ENCODE results near the gene ATP2C1. TPM values are rescaled to one million over a fixed set of nuclear protein-coding genes. Genes with fewer than 3 reads are reported as not detected.

Gene ATP2C1
- total and polyA plus RNA-seq, 2 of the 13 experiments (the other 11 are each of a cell fraction or from before 2014, with no cell fraction given) = 32.4 to 37.6 TPM

GRCh38 chr3:130950641-130951040 lies 56.8 kb downstream of the ATP2C1 start:
- ChIA-PET POLR2A (no interaction called here), CTCF (ENCODE audit: low intra/inter-chr PET ratio, low total read pairs) (no interaction called here)
- Histone ChIP-seq H3K4me3 (replicated peaks in 1 of 3; ENCODE audit: insufficient read depth in 1 of 3, low read depth in 2 of 3, low read length in 3 of 3) (no peak overlapping the region), H2AFZ (ENCODE audit: low read length) (no peak overlapping the region), H3K4me1 (ENCODE audit: insufficient read depth, low read length) (no peaks in the 10 kb centered on the region), H3K27me3 (ENCODE audit: control insufficient read depth in 1 of 2, insufficient read depth in 2 of 2, low read length in 2 of 2) (no peaks in the 10 kb centered on the region), H3K79me2 (ENCODE audit: insufficient read depth, low read length) (no peaks in the 10 kb centered on the region), H4K20me1 (ENCODE audit: insufficient read depth, low read length) (no peaks in the 10 kb centered on the region), H3K9ac (ENCODE audit: insufficient read depth, low read depth, low read length) (no peak overlapping the region), H3K9me3 (ENCODE audit: low read length) (no peaks in the 10 kb centered on the region), H3K36me3 (replicated peaks in 1 of 2; ENCODE audit: control insufficient read depth in 1 of 2, insufficient read depth in 2 of 2, low read length in 2 of 2) (peaks cover 3 to 15% of the 10 kb centered on the region in 2 experiments; a peak in 4 of 5 replicates), H3K4me2 (ENCODE audit: low read depth, low read length) (no peak overlapping the region), H3K27ac (ENCODE audit: extremely low read length, insufficient read depth, low read length) (no peak overlapping the region)
- DNase-seq (ENCODE audit: low spot score) (no peak), FAIRE-seq (no peak), ATAC-seq (no peak)
- TF ChIP-seq, protein P1, sequence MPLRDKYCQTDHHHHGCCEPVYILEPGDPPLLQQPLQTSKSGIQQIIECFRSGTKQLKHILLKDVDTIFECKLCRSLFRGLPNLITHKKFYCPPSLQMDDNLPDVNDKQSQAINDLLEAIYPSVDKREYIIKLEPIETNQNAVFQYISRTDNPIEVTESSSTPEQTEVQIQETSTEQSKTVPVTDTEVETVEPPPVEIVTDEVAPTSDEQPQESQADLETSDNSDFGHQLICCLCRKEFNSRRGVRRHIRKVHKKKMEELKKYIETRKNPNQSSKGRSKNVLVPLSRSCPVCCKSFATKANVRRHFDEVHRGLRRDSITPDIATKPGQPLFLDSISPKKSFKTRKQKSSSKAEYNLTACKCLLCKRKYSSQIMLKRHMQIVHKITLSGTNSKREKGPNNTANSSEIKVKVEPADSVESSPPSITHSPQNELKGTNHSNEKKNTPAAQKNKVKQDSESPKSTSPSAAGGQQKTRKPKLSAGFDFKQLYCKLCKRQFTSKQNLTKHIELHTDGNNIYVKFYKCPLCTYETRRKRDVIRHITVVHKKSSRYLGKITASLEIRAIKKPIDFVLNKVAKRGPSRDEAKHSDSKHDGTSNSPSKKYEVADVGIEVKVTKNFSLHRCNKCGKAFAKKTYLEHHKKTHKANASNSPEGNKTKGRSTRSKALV (CRISPR knock-in tag; IDR thresholded peaks at IDR 0.05) = no peak
- TF ChIP-seq ZFAT (CRISPR knock-in tag; conservative IDR thresholded peaks at IDR 0.05) (no peak), GRHL1 (CRISPR knock-in tag; conservative IDR thresholded peaks at IDR 0.05) (no peak), RBM39 (IDR thresholded peaks at IDR 0.05; ENCODE audit: low read depth, low read length, poor library complexity, severe bottlenecking) (no peak), ZNF274 (CRISPR knock-in tag; IDR thresholded peaks at IDR 0.05) (no peak), SMARCE1 (IDR thresholded peaks at IDR 0.05; ENCODE audit: borderline replicate concordance) (no peak), ZEB1 (IDR thresholded peaks at IDR 0.05; ENCODE audit: insufficient replicate concordance, low read depth) (no peak), MAFG (CRISPR knock-in tag; IDR thresholded peaks at IDR 0.05) (no peak), ZNF816 (CRISPR knock-in tag; IDR thresholded peaks at IDR 0.05; ENCODE audit: borderline replicate concordance) (no peak), MIXL1 (CRISPR knock-in tag; IDR thresholded peaks at IDR 0.05) (no peak), JDP2 (CRISPR knock-in tag; IDR thresholded peaks at IDR 0.05; ENCODE audit: borderline replicate concordance) (no peak), NFYC (CRISPR knock-in tag; IDR thresholded peaks at IDR 0.05) (no peak), ZNF260 (CRISPR knock-in tag; IDR thresholded peaks at IDR 0.05; ENCODE audit: borderline replicate concordance, low read depth) (no peak), TSC22D2 (CRISPR knock-in tag; IDR thresholded peaks at IDR 0.05; ENCODE audit: borderline replicate concordance) (no peak), KDM1A (CRISPR knock-in tag; IDR thresholded peaks at IDR 0.05) (no peak), ZNF24 (IDR thresholded peaks at IDR 0.05) (no peak), ZNF652 (CRISPR knock-in tag; IDR thresholded peaks at IDR 0.05; ENCODE audit: borderline replicate concordance, low read depth) (no peak), FOXO1 (CRISPR knock-in tag; IDR thresholded peaks at IDR 0.05) (no peak)
- no TSS peak for BruUV-seq (replicated peaks)
- intact Hi-C loops (cut with micrococcal nuclease; ENCODE audit: unreplicated experiment) = no loop called here
- in situ Hi-C loops (cut with HindIII; ENCODE audit: extremely low pct_ligation_motif_present, low pct_unique_long_range_greater_than_20kb) = no loop called here

Measured in HepG2 (cell line).